Esophagus squamous epithelium (tissue), 4 donors: ENCODE results near the gene PURA.

Source experiments
- POLR2A ChIP-seq, 4 donors: fragments of 450-650 bp; IDR thresholded peaks; one replicate each; pipeline ENCODE4 v1.6.1; 2017; ENCODE audit warnings: antibody characterized with exemption in 4 of 4, mild to moderate bottlenecking in 4 of 4, moderate library complexity in 3 of 4
- TF ChIP-seq, protein P1 (sequence below), 6 experiments: fragments of 450-650 bp in 4 of 6; fragments of 200-600 bp in 2 of 6; sonication (generic) in 2 of 6; IDR thresholded peaks; one replicate each; pipeline ENCODE4 v1.5.1; 2016 to 2019; ENCODE audit warnings: antibody characterized with exemption in 6 of 6, mild to moderate bottlenecking in 4 of 6, moderate library complexity in 4 of 6

DNA sequence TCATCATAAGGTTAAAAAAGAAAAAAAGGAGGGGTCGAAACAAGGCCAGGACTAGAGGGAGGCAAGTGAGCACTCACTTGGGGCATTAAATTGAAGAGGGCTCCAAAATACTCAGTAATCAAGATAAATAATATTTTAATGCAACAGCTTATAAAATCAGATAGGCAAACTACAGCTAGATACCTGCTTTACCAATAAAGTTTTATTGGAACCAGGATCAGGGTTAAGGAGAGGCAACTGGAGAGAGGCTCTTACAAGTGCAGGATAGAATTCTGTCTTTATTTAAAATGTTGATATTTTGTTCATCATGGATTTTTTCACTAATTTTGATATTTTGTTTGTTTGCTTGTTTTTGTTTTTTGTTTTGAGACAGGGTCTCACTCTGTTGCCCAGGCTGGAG, 30.3 kb upstream of the PURA start:
- TF ChIP-seq POLR2A (IDR thresholded peaks at IDR 0.05): no peak
- TF ChIP-seq, protein P1, sequence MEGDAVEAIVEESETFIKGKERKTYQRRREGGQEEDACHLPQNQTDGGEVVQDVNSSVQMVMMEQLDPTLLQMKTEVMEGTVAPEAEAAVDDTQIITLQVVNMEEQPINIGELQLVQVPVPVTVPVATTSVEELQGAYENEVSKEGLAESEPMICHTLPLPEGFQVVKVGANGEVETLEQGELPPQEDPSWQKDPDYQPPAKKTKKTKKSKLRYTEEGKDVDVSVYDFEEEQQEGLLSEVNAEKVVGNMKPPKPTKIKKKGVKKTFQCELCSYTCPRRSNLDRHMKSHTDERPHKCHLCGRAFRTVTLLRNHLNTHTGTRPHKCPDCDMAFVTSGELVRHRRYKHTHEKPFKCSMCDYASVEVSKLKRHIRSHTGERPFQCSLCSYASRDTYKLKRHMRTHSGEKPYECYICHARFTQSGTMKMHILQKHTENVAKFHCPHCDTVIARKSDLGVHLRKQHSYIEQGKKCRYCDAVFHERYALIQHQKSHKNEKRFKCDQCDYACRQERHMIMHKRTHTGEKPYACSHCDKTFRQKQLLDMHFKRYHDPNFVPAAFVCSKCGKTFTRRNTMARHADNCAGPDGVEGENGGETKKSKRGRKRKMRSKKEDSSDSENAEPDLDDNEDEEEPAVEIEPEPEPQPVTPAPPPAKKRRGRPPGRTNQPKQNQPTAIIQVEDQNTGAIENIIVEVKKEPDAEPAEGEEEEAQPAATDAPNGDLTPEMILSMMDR (IDR thresholded peaks at IDR 0.05): no peak
